ENCODE data around the gene OVCH1. TPM values are rescaled to one million over a fixed set of nuclear protein-coding genes. Genes with fewer than 3 reads are reported as not detected.
"Not testable (repeated sequence)": the region's sequence is repeated elsewhere in the genome, so short reads cannot be mapped to it uniquely, and the experiment has no call there.

Gene OVCH1
- total RNA-seq, 1 donor: not detected

DNA sequence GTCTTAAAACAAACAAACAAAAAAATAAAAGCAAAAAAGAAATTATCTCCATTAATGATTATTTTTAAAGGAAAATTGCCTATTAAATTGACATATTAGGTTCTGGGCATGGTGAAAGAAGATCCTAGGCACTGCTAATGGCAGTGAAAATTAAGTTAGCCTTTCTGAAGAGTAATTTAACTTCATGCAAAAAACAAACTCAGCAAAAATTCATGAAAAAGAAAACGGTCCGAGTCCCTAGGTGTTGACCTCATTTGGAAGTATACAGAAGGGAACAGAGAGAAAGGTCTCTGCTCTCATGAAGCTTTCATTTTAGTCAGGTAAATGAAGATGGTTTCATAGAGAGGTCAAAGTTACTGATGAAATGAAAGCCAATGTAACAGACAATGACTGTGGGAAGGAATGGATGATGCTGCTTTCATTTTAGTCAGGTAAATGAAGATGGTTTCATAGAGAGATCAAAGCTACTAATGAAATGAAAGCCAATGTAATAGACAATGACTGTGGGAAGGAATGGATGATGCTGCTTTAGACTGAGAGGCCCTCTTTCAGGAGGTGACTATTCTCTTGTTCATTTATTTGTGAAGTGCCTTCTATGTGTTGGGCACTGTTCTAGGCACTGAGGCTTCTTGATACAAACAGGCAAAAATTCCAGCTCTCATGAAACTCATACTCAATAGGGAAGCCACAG, 50.1 kb downstream of the OVCH1 start:
- Histone ChIP-seq H3K9me3 (ENCODE audit: low read depth, low read length) (no peaks in the 10 kb centered on the region), H3K4me1 (ENCODE audit: insufficient read depth, low read length) (no peaks in the 10 kb centered on the region), H3K27me3 (ENCODE audit: insufficient read depth, low read length) (peaks cover 2% of the 10 kb centered on the region), H3K4me3 (ENCODE audit: low read length) (no peak overlapping the region)

GRCh38 chr12:29439506-29439905, 58.0 kb downstream of the OVCH1 start:
- Histone ChIP-seq H3K4me1 (ENCODE audit: insufficient read depth, low read length) (peaks cover 3% of the 10 kb centered on the region), H3K27me3 (ENCODE audit: insufficient read depth, low read length) (no peaks in the 10 kb centered on the region), H3K9me3 (ENCODE audit: low read depth, low read length) (no peaks in the 10 kb centered on the region), H3K4me3 (ENCODE audit: low read length) (no peak overlapping the region)

DNA sequence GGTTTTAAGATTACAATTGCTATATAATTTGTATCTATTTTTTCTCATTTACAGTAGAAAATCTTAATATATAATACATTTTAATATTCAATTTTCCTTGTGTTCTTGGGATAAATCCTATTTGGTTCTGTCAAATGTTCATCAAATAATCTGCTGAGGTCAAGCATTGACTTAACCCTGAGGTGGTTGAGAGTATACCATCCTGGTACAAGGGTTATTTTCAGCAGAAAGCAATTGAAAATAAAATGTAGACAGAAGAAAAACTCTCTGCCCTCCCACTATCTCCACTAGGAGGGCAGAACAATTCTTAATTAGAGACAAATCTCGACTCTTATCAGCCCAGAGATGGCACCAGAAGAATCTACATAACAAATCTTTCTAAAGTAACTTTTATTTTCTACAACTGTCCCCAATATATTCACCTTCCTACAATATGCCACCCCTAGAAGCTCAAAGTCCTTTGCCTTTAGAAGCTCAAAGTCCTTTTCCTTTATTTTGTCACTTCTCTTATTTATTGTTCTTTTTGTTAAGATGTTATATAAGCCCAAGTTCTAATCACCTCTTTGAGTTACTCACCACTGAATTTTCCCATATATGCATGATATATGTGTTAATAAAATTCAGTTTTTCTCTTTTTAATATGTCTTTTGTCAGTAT, 58.6 kb downstream of the OVCH1 start:
- H3K9me3 ChIP-seq (ENCODE audit: low read depth, low read length): no peaks in the 10 kb centered on the region
- no peaks in the 10 kb centered on the region for H3K27me3 ChIP-seq (ENCODE audit: insufficient read depth, low read length)
- peaks cover 3% of the 10 kb centered on the region for H3K4me1 ChIP-seq (ENCODE audit: insufficient read depth, low read length)
- H3K4me3 ChIP-seq (ENCODE audit: low read length): no peak overlapping the region

DNA sequence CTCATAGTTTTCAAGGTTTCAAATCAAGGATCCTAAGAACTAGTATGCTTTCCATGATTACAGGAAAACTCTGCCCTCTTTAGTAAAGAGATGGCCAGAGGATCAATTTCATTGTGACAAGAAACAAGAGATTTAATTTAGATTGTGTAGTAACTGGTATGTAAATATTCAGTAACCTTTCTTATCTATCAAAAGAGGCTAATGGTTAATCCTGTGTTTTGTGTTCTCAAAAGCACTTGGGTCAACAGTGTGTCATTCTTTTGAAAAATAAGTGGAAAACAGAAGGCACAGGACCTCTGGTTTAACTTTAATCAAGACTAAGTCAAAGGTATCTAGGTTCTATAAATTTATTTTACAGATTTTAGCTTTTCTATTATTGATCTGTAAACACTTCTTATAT, 59.9 kb downstream of the OVCH1 start:
- Histone ChIP-seq H3K9me3 (ENCODE audit: low read depth, low read length) (no peaks in the 10 kb centered on the region), H3K4me1 (ENCODE audit: insufficient read depth, low read length) (peaks cover 3% of the 10 kb centered on the region), H3K4me3 (ENCODE audit: low read length) (no peak overlapping the region), H3K27me3 (ENCODE audit: insufficient read depth, low read length) (no peaks in the 10 kb centered on the region)

DNA sequence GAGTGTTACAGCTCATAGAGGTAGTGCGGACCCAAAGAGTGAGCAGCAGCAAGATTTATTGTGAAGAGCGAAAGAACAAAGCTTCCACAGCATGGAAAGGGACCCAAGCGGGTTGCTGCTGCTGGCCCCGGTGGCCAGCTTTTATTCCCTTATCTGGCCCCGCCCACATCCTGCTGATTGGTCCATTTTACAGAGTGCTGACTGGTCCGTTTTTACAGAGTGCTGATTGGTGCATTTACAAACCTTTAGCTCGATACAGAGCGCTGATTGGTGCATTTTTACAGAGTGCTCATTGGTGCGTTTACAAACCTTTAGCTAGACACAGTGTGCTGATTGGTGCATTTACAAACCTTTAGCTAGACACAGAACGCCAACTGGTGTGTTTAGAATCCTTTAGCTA, 60.7 kb downstream of the OVCH1 start:
- not testable (repeated sequence) for H3K4me1 ChIP-seq (ENCODE audit: insufficient read depth, low read length); H3K4me3 ChIP-seq (ENCODE audit: low read length); H3K9me3 ChIP-seq (ENCODE audit: low read depth, low read length); H3K27me3 ChIP-seq (ENCODE audit: insufficient read depth, low read length)

DNA sequence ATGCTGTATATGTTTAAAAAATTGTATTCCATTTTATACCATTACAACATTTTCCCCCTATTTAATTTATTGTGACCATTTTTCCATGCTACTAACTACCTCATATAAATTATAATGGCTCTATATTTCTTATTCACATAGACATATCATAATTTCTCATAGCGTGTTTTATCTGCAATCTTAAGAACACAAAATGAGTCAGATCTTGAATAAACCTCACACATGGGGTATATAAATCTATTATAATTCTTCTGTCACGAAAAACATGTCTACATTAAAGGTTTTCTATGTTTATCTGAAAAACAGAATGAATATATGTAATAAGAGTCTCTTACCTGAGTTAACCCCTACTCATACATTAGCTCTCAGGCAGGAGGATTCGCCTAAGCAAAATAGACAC, 66.0 kb downstream of the OVCH1 start:
- peaks cover 28% of the 10 kb centered on the region for H3K4me1 ChIP-seq (ENCODE audit: insufficient read depth, low read length)
- H3K9me3 ChIP-seq (ENCODE audit: low read depth, low read length): no peaks in the 10 kb centered on the region
- no peaks in the 10 kb centered on the region for H3K27me3 ChIP-seq (ENCODE audit: insufficient read depth, low read length)
- H3K4me3 ChIP-seq (ENCODE audit: low read length): no peak overlapping the region

DNA sequence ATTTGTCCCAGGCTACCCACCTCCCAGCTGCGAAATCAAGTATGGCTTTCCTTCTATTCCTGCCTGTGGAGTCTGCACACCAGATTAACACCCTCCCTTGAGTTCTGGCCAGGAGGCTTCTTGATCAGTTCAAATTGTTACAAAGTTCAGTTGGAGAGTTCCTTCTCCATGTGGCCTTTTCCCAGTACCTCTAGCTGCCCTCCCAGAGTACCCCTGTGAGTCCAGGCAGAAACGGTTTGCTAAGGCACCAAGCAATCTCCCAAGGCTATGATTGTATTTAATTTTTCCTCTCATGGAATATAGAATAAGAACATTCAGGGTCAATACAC, 66.8 kb downstream of the OVCH1 start:
- H3K27me3 ChIP-seq (ENCODE audit: insufficient read depth, low read length): no peaks in the 10 kb centered on the region
- peaks cover 28% of the 10 kb centered on the region for H3K4me1 ChIP-seq (ENCODE audit: insufficient read depth, low read length)
- H3K9me3 ChIP-seq (ENCODE audit: low read depth, low read length): no peaks in the 10 kb centered on the region
- H3K4me3 ChIP-seq (ENCODE audit: low read length): no peak overlapping the region

DNA sequence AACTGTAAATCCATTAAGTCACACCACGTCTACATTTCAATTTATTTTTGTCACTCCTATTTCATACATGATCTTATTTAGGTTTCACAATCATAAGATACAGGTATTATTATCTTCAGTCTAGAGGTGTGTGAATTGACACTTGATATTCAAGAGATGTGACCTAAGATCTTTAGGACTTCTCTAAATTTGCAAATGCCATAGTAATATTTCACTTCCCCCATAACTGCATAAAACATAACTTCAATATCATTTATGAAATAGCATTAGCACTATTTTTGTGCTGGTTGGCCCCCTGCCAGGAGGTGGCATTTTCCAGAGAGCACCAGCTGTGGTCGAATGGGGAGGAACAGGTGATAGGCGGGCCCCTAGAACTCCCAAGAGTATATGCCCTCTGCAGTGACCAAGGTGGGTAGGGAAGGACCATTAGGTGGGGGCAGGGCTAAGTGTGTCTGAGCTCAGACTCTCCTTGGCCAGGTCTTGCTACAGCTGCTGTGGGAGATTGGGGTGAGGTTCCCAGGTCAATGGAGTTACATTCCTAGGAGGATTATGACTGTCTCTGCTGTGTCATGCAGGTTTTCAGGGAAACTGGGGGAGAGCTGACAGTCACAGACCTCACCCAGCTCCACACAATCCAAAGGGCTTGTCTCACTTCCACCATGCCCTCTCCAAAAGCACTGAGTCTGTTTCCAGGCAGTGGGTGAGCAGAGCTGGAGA, 67.3 kb downstream of the OVCH1 start:
- H3K4me1 ChIP-seq (ENCODE audit: insufficient read depth, low read length): peaks cover 25% of the 10 kb centered on the region
- H3K27me3 ChIP-seq (ENCODE audit: insufficient read depth, low read length): no peaks in the 10 kb centered on the region
- H3K4me3 ChIP-seq (ENCODE audit: low read length): no peak overlapping the region
- no peaks in the 10 kb centered on the region for H3K9me3 ChIP-seq (ENCODE audit: low read depth, low read length)

- Histone ChIP-seq H3K9me3 (ENCODE audit: low read depth, low read length) (no peaks in the 10 kb centered on the region), H3K4me3 (ENCODE audit: low read length) (no peak overlapping the region), H3K4me1 (ENCODE audit: insufficient read depth, low read length) (peaks cover 25% of the 10 kb centered on the region), H3K27me3 (ENCODE audit: insufficient read depth, low read length) (no peaks in the 10 kb centered on the region)
Measured at GRCh38 chr12:29428633-29429032, 68.9 kb downstream of the OVCH1 start.

DNA sequence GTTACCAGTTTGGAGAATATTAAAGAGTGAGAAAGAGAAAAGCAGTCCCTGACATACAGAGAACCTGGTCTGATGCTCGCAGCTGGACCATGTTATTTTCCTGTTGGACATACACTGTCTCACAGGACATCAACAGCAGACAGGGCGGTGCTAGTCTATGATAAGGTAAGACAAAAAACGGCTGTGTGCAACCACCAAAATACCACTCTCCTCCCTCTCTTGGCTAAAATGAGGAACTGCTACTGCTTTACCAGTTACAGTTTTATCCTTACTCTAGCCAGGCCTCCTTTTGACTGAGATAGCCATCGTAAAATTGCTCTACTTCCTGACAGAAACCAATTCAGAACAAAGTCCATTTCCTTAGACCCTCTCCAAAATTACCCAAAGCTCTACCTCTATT, 69.5 kb downstream of the OVCH1 start:
- H3K9me3 ChIP-seq (ENCODE audit: low read depth, low read length): no peaks in the 10 kb centered on the region
- no peak overlapping the region for H3K4me3 ChIP-seq (ENCODE audit: low read length)

GRCh38 chr12:29426498-29426897, 71.0 kb downstream of the OVCH1 start:
- Histone ChIP-seq H3K27me3 (ENCODE audit: insufficient read depth, low read length) (no peaks in the 10 kb centered on the region), H3K4me1 (ENCODE audit: insufficient read depth, low read length) (peaks cover 25% of the 10 kb centered on the region), H3K9me3 (ENCODE audit: low read depth, low read length) (no peaks in the 10 kb centered on the region), H3K4me3 (ENCODE audit: low read length) (no peak overlapping the region)

More for the DNA sequence above, 69.5 kb downstream of the OVCH1 start:
- Histone ChIP-seq H3K27me3 (ENCODE audit: insufficient read depth, low read length) (no peaks in the 10 kb centered on the region), H3K4me1 (ENCODE audit: insufficient read depth, low read length) (peaks cover 25% of the 10 kb centered on the region)

- no peak overlapping the region for H3K4me3 ChIP-seq (ENCODE audit: low read length)
- peaks cover 25% of the 10 kb centered on the region for H3K4me1 ChIP-seq (ENCODE audit: insufficient read depth, low read length)
- peaks cover 4% of the 10 kb centered on the region for H3K27me3 ChIP-seq (ENCODE audit: insufficient read depth, low read length)
- no peaks in the 10 kb centered on the region for H3K9me3 ChIP-seq (ENCODE audit: low read depth, low read length)
Measured at GRCh38 chr12:29425722-29426121, 71.8 kb downstream of the OVCH1 start.

GRCh38 chr12:29416748-29417147, 80.7 kb downstream of the OVCH1 start:
- Histone ChIP-seq H3K9me3 (ENCODE audit: low read depth, low read length) (no peaks in the 10 kb centered on the region), H3K4me1 (ENCODE audit: insufficient read depth, low read length) (no peaks in the 10 kb centered on the region), H3K27me3 (ENCODE audit: insufficient read depth, low read length) (peaks cover 28% of the 10 kb centered on the region), H3K4me3 (ENCODE audit: low read length) (no peak overlapping the region)

DNA sequence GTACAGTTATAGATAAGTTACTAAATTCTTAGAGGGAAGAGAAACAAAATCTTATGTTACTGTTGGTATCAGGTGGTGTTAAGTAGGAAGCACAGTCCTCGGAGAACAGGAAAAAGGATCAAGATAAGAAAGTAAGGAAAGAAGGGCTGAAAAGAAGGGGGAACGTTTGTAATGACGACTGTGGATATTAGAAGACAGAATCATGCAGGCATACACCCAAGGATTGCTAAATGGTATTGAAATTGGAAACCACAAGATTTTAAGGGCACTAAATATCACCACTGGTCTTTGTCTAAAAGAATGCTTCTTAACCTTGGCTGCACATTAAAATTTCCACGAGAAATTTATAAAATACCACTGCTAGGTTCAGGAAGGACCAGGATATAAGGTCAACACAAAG, 82.4 kb downstream of the OVCH1 start:
- Histone ChIP-seq H3K4me3 (ENCODE audit: low read length) (no peak overlapping the region), H3K27me3 (ENCODE audit: insufficient read depth, low read length) (peaks cover 24% of the 10 kb centered on the region), H3K9me3 (ENCODE audit: low read depth, low read length) (no peaks in the 10 kb centered on the region), H3K4me1 (ENCODE audit: insufficient read depth, low read length) (no peaks in the 10 kb centered on the region)

GRCh38 chr12:29414368-29414767, 83.1 kb downstream of the OVCH1 start:
- Histone ChIP-seq H3K9me3 (ENCODE audit: low read depth, low read length) (no peaks in the 10 kb centered on the region), H3K27me3 (ENCODE audit: insufficient read depth, low read length) (peaks cover 24% of the 10 kb centered on the region), H3K4me3 (ENCODE audit: low read length) (no peak overlapping the region), H3K4me1 (ENCODE audit: insufficient read depth, low read length) (no peaks in the 10 kb centered on the region)

DNA sequence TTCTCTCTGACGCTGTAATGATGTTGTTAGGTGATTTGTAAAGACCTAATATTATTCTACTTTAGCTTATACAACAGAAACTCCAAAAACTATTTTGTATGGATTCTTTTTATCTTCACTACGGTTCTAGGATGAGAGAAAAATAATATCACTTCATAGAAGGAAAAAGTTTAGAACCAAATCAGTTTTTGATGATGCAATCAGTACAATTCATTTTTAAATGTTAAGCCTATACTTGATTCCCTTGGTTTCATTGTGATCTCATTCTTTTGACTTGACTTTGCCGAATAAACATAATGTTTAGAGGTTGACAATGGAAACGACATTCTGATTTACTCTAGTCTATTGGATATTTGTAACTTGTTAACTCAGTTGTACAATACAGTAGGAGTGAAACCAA, 91.9 kb downstream of the OVCH1 start:
- H3K4me1 ChIP-seq (ENCODE audit: insufficient read depth, low read length): no peaks in the 10 kb centered on the region
- no peaks in the 10 kb centered on the region for H3K27me3 ChIP-seq (ENCODE audit: insufficient read depth, low read length)
- H3K4me3 ChIP-seq (ENCODE audit: low read length): no peak overlapping the region
- H3K9me3 ChIP-seq (ENCODE audit: low read depth, low read length): no peaks in the 10 kb centered on the region

All from mononuclear cell (primary cell).